Measurements from ENCODE around the gene WASF2. TPM values are rescaled to one million over a fixed set of nuclear protein-coding genes. Genes with fewer than 3 reads are reported as not detected.

Gene WASF2
- polyA plus RNA-seq, 4 donors = 19.5 to 60.4 (median 34.9) TPM

- Histone ChIP-seq H3K9me3 (ENCODE audit: control insufficient read depth in 2 of 2, insufficient read depth in 1 of 2, low read depth in 1 of 2, low read length in 1 of 2) (no peaks in the 10 kb centered on the region), H3K36me3 (ENCODE audit: control insufficient read depth in 3 of 3, insufficient read depth in 2 of 3, low read depth in 1 of 3, low read length in 3 of 3) (peaks cover 0 to 16% (median 0%) of the 10 kb centered on the region in 3 donors), H3K4me3 (ENCODE audit: low read depth in 1 of 3, low read length in 3 of 3) (peak within 1 kb of the TSS; percentile 53 to 67 (median 55)), H3K27me3 (ENCODE audit: control insufficient read depth in 3 of 3, insufficient read depth in 3 of 3, low read length in 3 of 3) (no peaks in the 10 kb centered on the region), H3K27ac (ENCODE audit: low read depth in 1 of 3, low read length in 2 of 3) (peak within 1 kb of the TSS; percentile 53 to 90 (median 89)), H3K4me1 (ENCODE audit: control insufficient read depth in 3 of 3, insufficient read depth in 2 of 3, low read depth in 1 of 3, low read length in 2 of 3) (peaks cover 0 to 18% (median 4%) of the 10 kb centered on the region in 3 donors)
- WGBS, 3 donors = 1 to 2% (median 1%) methylated on average over 59 to 67 of the region's 67 CpGs
- peak; percentile 84 to 85 for DNase-seq
- FAIRE-seq = no peak
Measured at GRCh38 chr1:27366411-27367159, 123.4 kb downstream of the WASF2 start, which contains the start of gene MAP3K6. MAP3K6 (minus strand) TSS chr1:27366961; CDS start chr1:27366597, 364 bp downstream.

- Histone ChIP-seq H3K9me3 (ENCODE audit: control insufficient read depth in 2 of 2, insufficient read depth in 1 of 2, low read depth in 1 of 2, low read length in 1 of 2) (no peaks in the 10 kb centered on the region), H3K4me1 (ENCODE audit: control insufficient read depth in 3 of 3, insufficient read depth in 2 of 3, low read depth in 1 of 3, low read length in 2 of 3) (peaks cover 0 to 18% (median 4%) of the 10 kb centered on the region in 3 donors), H3K27ac (ENCODE audit: low read depth in 1 of 3, low read length in 2 of 3) (peak overlapping the region in 2 of 3 donors; percentile 89 to 90), H3K4me3 (ENCODE audit: low read depth in 1 of 3, low read length in 3 of 3) (peak overlapping the region; percentile 53 to 67 (median 55)), H3K27me3 (ENCODE audit: control insufficient read depth in 3 of 3, insufficient read depth in 3 of 3, low read length in 3 of 3) (peaks cover 0 to 2% (median 0%) of the 10 kb centered on the region in 3 donors), H3K36me3 (ENCODE audit: control insufficient read depth in 3 of 3, insufficient read depth in 2 of 3, low read depth in 1 of 3, low read length in 3 of 3) (peaks cover 0 to 16% (median 0%) of the 10 kb centered on the region in 3 donors)
- 0 to 1% (median 0%) methylated on average over 21 to 30 of the region's 30 CpGs for WGBS, 3 donors
- FAIRE-seq (no peak), DNase-seq (peak; percentile 53 to 84)
Measured at GRCh38 chr1:27366113-27366410, 123.9 kb downstream of the WASF2 start.

- H3K4me3 ChIP-seq (ENCODE audit: low read depth in 1 of 3, low read length in 3 of 3) = peak overlapping the region; percentile 53 to 67 (median 55)
- peak; percentile 82 to 89 for DNase-seq
- peaks cover 0 to 8% (median 0%) of the 10 kb centered on the region in 3 donors for H3K27me3 ChIP-seq (ENCODE audit: control insufficient read depth in 3 of 3, insufficient read depth in 3 of 3, low read length in 3 of 3)
- no peak for FAIRE-seq
- peaks cover 0 to 16% (median 0%) of the 10 kb centered on the region in 3 donors for H3K36me3 ChIP-seq (ENCODE audit: control insufficient read depth in 3 of 3, insufficient read depth in 2 of 3, low read depth in 1 of 3, low read length in 3 of 3)
- peaks cover 0 to 18% (median 4%) of the 10 kb centered on the region in 3 donors for H3K4me1 ChIP-seq (ENCODE audit: control insufficient read depth in 3 of 3, insufficient read depth in 2 of 3, low read depth in 1 of 3, low read length in 2 of 3)
- WGBS, 3 donors = 2 to 4% (median 3%) methylated on average over 40 of the region's 40 CpGs
- H3K9me3 ChIP-seq (ENCODE audit: control insufficient read depth in 2 of 2, insufficient read depth in 1 of 2, low read depth in 1 of 2, low read length in 1 of 2) = no peaks in the 10 kb centered on the region
- peak overlapping the region in 2 of 3 donors; percentile 89 to 90 for H3K27ac ChIP-seq (ENCODE audit: low read depth in 1 of 3, low read length in 2 of 3)
Measured at GRCh38 chr1:27365372-27366112, 124.4 kb downstream of the WASF2 start.

- FAIRE-seq (no peak), DNase-seq (no peak)
- Histone ChIP-seq H3K4me3 (ENCODE audit: low read depth in 1 of 3, low read length in 3 of 3) (peak overlapping the region in 1 of 3 donors; percentile 53), H3K9me3 (ENCODE audit: control insufficient read depth in 2 of 2, insufficient read depth in 1 of 2, low read depth in 1 of 2, low read length in 1 of 2) (no peaks in the 10 kb centered on the region), H3K27ac (ENCODE audit: low read depth in 1 of 3, low read length in 2 of 3) (peak overlapping the region in 2 of 3 donors; percentile 84 to 90), H3K4me1 (ENCODE audit: control insufficient read depth in 3 of 3, insufficient read depth in 2 of 3, low read depth in 1 of 3, low read length in 2 of 3) (peaks cover 0 to 22% (median 4%) of the 10 kb centered on the region in 3 donors), H3K27me3 (ENCODE audit: control insufficient read depth in 3 of 3, insufficient read depth in 3 of 3, low read length in 3 of 3) (peaks cover 0 to 12% (median 0%) of the 10 kb centered on the region in 3 donors), H3K36me3 (ENCODE audit: control insufficient read depth in 3 of 3, insufficient read depth in 2 of 3, low read depth in 1 of 3, low read length in 3 of 3) (peaks cover 0 to 16% (median 0%) of the 10 kb centered on the region in 3 donors)
- 75 to 77% (median 75%) methylated on average over 11 of the region's 11 CpGs for WGBS, 3 donors
Measured at GRCh38 chr1:27364696-27365371, 125.1 kb downstream of the WASF2 start.

- peaks cover 0 to 26% (median 4%) of the 10 kb centered on the region in 3 donors for H3K4me1 ChIP-seq (ENCODE audit: control insufficient read depth in 3 of 3, insufficient read depth in 2 of 3, low read depth in 1 of 3, low read length in 2 of 3)
- peaks cover 0 to 20% (median 0%) of the 10 kb centered on the region in 3 donors for H3K27me3 ChIP-seq (ENCODE audit: control insufficient read depth in 3 of 3, insufficient read depth in 3 of 3, low read length in 3 of 3)
- H3K4me3 ChIP-seq (ENCODE audit: low read depth in 1 of 3, low read length in 3 of 3) = no peak overlapping the region
- H3K27ac ChIP-seq (ENCODE audit: low read depth in 1 of 3, low read length in 2 of 3) = no peak overlapping the region
- no peak for FAIRE-seq
- 88 to 89% (median 89%) methylated on average over 26 of the region's 26 CpGs for WGBS, 3 donors
- H3K36me3 ChIP-seq (ENCODE audit: control insufficient read depth in 3 of 3, insufficient read depth in 2 of 3, low read depth in 1 of 3, low read length in 3 of 3) = peaks cover 0 to 16% (median 0%) of the 10 kb centered on the region in 3 donors
- no peaks in the 10 kb centered on the region for H3K9me3 ChIP-seq (ENCODE audit: control insufficient read depth in 2 of 2, insufficient read depth in 1 of 2, low read depth in 1 of 2, low read length in 1 of 2)
- no peak for DNase-seq
Measured at GRCh38 chr1:27363766-27364695, 125.9 kb downstream of the WASF2 start.

GRCh38 chr1:27361553-27361952 lies 128.4 kb downstream of the WASF2 start:
- H3K4me1 ChIP-seq (ENCODE audit: control insufficient read depth in 3 of 3, insufficient read depth in 2 of 3, low read depth in 1 of 3, low read length in 2 of 3) = peaks cover 0 to 31% (median 4%) of the 10 kb centered on the region in 3 donors
- DNase-seq (no peak), FAIRE-seq (no peak)
- no peaks in the 10 kb centered on the region for H3K9me3 ChIP-seq (ENCODE audit: control insufficient read depth in 2 of 2, insufficient read depth in 1 of 2, low read depth in 1 of 2, low read length in 1 of 2)
- no peak overlapping the region for H3K27ac ChIP-seq (ENCODE audit: low read depth in 1 of 3, low read length in 2 of 3)
- peaks cover 0 to 35% (median 0%) of the 10 kb centered on the region in 3 donors for H3K27me3 ChIP-seq (ENCODE audit: control insufficient read depth in 3 of 3, insufficient read depth in 3 of 3, low read length in 3 of 3)
- 89 to 94% (median 90%) methylated on average over 8 of the region's 8 CpGs for WGBS, 3 donors
- H3K36me3 ChIP-seq (ENCODE audit: control insufficient read depth in 3 of 3, insufficient read depth in 2 of 3, low read depth in 1 of 3, low read length in 3 of 3) = peaks cover 0 to 16% (median 3%) of the 10 kb centered on the region in 3 donors
- H3K4me3 ChIP-seq (ENCODE audit: low read depth in 1 of 3, low read length in 3 of 3) = no peak overlapping the region

GRCh38 chr1:27361044-27361402 lies 128.9 kb downstream of the WASF2 start:
- Histone ChIP-seq H3K4me3 (ENCODE audit: low read depth in 1 of 3, low read length in 3 of 3) (no peak overlapping the region), H3K27ac (ENCODE audit: low read depth in 1 of 3, low read length in 2 of 3) (no peak overlapping the region), H3K36me3 (ENCODE audit: control insufficient read depth in 3 of 3, insufficient read depth in 2 of 3, low read depth in 1 of 3, low read length in 3 of 3) (peaks cover 0 to 16% (median 4%) of the 10 kb centered on the region in 3 donors), H3K4me1 (ENCODE audit: control insufficient read depth in 3 of 3, insufficient read depth in 2 of 3, low read depth in 1 of 3, low read length in 2 of 3) (peaks cover 0 to 33% (median 4%) of the 10 kb centered on the region in 3 donors), H3K27me3 (ENCODE audit: control insufficient read depth in 3 of 3, insufficient read depth in 3 of 3, low read length in 3 of 3) (peaks cover 0 to 35% (median 0%) of the 10 kb centered on the region in 3 donors), H3K9me3 (ENCODE audit: control insufficient read depth in 2 of 2, insufficient read depth in 1 of 2, low read depth in 1 of 2, low read length in 1 of 2) (no peaks in the 10 kb centered on the region)
- FAIRE-seq (no peak), DNase-seq (no peak)
- 83 to 85% (median 84%) methylated on average over 21 of the region's 21 CpGs for WGBS, 3 donors
